GM18511 (cell line): ENCODE measurements around the gene ITGB5.

Experiments
- ATAC-seq: cut with Tn5 transposase; IDR thresholded peaks from one replicate; pipeline ENCODE4 v1.9.1; 2021; ENCODE audit warnings: mild to moderate bottlenecking, moderate library complexity; ENCODE audit not compliant: unreplicated experiment

Gene ITGB5

DNA sequence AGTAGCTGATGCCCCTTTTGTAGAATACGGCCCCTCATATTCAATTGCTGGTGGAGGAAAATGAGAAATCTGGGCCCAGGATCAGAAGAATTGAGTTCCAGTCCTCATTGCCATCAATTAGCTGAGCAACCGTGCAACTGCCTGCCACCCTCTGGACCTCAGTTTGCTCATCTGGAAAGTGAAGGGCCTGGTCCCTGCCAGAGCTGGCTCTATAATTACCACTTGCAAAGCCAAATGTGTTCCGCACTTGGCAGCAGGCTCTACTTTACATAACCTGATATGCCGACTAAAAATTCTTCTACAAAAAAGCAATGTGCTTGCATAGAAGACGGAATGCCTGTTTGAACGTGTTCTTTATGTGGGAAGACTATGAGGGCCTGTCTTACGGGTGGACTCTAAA is 8.6 kb upstream of the ITGB5 start:
- ATAC-seq, result no peak

GRCh38 chr3:124893526-124893925 is 6.4 kb upstream of the ITGB5 start:
- ATAC-seq, result no peak

DNA sequence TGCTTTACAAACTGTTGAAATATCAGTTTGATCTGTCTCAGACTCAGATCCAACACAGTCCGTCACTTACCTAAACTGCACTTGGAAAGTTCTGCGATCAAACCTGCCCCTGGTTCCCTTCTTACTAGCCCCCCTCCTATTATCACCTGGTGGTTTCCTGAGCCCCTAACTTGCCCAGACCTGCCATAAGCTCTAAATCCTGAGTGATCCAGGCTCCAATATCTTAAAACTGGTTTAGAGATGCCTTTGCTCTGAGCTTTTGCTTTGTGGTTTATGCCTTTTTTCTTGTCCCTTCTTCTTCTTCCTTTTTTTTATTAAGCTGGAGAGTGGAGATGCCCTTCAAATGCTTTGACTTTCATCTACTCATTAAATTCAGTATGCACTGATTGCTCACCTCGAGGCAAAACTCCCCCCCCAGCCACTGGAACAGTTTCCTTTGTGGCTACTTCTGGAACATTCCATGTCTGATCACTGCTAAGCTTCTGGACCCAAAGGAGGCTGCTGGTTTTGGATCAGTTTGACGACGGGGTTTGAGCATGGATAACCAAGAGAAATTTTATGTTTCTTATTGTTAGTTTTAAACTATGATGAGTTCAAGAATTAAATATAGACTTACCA is 3.5 kb upstream of the ITGB5 start:
- ATAC-seq, result no peak

DNA sequence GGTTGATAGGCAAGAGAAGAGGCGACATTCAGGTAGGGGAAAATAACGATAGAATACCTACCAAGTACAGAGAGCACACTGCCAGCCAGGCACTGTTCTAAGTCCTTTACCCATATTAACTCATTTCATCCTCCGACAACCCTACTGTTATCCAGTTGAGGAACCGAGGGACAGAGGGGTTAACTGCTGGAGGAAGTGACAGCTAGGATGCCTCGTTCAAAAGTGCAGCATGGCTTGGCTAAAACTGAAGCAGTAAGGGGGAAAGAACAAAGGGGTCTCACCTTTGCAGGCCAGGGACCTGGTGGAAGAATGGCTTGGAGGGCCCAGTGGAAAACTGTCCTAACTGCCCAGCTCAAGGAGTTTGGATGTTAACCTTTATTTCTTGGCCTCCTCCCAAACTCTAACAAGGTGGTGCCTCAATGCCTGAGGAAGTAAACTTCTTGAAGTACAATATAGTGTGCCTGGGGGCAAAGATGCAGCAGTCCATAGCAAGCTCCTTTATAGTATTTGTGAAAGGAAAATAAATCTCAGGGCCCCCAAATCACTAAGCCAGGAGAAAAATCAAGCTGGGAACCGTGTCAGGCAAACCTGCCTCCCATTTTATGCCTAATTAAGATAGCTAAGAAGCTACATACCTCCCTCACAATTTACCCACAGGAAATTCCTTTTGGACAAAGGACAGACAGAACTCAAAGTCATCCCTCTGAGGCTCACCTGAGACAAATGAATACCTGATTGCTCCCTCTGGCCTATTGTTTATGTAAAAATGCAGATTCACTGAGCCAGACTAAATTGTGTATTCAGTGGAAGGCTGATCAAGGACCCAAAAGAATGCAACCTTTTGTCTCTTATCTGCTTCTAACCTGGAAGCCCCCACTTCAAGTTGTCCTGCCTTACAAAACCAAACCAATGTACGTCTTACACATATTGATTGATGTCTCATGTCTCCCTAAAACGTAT is 1.6 kb upstream of the ITGB5 start:
- no peak for ATAC-seq

GRCh38 chr3:124887932-124888298 is 750 bp upstream of the ITGB5 start:
- ATAC-seq, result no peak

- ATAC-seq, result peak; percentile 55
Measured at GRCh38 chr3:124886168-124887056, 753 bp downstream of the ITGB5 start.

DNA sequence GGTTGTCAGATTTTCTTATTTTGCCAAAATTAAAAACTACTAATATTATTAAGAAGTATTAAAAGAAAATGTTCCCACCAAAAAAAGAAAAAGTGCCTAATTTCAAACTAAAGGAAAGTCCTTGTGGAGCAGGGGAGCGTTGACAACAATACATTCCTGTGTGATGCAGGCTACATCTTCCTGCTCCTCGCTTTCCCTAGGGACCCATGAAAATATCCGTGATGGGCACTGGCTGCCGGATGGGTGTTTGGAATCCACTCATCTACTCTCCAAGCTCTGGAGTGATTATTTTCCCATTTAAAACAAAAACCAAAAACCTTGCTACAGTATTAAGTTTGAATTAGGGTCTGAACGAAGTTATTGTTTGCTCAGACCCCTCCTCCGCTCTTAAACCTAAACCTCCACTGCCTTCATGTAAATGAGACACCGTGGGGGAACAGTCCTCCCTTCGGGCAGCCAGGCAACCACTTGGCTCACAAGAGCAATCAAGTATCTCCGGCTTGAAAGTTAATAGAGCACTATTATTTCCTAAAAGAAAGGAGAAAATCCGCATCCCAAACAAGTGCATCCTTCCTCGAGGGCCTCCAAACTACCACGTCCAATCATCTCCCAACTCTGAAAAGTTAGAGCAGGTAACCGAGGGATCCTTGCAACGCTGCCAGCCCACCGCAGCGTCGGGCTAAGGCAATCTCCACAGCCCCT is 1.5 kb downstream of the ITGB5 start:
- ATAC-seq, result no peak

- no peak for ATAC-seq
Measured at GRCh38 chr3:124884474-124885101, 2.6 kb downstream of the ITGB5 start.

- ATAC-seq, result no peak
Measured at GRCh38 chr3:124883766-124884473, 3.2 kb downstream of the ITGB5 start.

- no peak for ATAC-seq
Measured at GRCh38 chr3:124882816-124883747, 4.1 kb downstream of the ITGB5 start.

- no peak for ATAC-seq
Measured at GRCh38 chr3:124881976-124882697, 5.0 kb downstream of the ITGB5 start.

DNA sequence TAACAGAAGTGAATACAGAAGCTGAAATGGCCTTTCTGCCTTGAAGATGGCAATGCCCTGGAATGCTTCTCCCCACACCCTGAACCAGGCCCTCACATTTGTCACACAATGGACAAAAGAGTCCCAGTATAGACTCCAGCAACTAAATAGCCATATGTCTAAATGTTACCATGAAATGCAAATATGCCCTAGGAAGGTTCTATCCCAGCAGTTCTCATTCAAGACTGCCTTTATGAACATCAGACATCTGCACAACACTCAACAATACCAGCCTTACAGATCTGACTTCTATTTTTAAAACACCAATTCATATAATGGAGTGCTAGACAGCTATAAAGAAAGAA is 7.9 kb downstream of the ITGB5 start:
- ATAC-seq, result no peak

DNA sequence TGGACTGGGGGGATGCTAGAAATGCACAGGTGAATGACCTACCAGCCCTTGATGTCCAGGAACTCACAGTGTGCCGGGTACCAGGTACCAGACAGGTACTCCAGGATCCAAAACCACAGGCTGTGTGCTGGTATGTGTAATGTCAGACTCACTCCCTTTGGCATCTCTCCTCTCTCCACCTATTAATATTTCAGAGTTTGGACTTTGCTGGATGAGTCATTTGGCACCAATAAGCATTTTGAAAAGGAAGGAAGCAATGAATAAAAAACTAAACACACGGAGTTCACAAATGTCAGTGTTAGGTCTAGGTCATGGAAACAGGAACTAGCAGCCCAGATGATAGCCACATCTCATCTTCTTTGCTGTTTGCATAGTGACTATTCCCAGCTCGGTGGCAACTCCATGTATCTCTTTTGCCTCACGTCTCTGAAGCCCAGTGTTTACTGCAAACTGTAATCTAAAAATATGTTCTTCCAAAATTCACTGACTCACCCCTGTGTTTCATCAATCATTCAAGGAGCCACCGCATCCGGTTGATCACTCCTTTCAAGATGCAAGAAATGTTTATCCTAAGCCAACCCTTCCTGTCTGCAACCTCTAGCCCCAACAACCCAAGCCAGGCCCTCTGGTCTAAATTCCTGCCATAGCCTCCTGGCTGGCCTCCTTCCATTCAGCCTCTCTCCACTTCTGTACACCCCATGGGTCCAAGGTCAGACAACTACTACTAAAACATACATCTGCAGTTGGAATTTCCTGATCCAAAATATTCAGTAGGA is 8.4 kb downstream of the ITGB5 start:
- ATAC-seq, result peak; percentile 61

DNA sequence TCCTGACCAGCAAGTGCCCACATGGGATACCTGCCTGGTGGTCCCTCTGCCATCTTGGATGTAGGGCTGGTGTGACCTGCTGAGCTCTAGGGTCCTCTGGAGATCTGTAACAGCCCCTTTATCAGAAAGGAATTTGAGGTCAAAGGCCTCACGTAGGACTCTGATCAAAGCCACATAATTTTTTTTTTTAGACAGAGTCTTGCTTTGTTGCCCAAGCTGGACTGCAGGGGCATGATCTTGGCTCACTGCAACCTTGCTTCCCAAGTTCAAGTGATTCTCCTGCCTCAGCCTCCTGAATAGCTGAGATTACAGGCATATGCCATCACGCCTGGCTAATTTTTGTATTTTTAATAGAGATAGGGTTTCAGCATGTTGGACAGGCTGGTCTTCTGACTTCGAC is 9.5 kb downstream of the ITGB5 start:
- ATAC-seq, result no peak

DNA sequence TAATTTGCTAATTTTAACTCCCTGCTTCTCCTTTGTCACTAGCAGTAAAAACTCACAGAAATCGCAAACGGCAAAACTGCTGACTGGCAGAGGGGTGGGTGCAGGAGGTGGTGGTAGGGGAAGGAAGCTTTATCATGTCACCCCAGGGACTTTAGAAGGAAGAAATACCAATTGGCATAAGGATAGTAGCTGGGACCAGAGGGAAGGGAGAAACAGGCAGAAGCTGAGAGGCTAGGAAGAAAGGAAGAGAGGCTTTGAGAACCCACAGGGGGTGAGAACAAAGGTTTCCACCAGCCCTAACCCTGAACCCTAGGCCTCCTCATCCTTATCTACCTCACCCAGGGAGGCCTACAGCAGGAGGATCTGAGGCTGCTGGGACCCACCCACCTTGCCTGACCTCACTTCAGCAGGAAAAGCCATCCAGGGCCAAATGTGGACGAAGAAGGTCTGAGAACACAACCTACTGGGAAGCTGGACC is 10.7 kb downstream of the ITGB5 start:
- no peak for ATAC-seq

DNA sequence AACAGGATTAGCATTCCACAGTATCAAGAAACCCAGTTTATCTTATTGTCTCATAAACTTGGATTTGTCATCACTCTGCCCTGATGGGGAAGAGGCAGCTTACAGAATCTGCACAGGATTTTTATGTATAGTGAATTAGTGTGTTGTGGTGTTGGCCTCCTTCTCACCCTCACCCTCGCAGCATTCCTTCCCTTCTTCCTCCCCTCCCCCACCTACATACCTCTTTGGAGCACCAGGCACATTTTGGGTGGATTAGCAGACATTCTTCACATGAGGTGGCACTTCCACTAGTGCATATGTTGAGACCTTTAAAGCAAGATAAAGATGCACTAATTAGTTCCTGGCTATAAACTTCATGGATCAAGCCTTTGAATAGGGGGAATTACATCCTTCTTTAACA is 13.9 kb downstream of the ITGB5 start:
- no peak for ATAC-seq

GRCh38 chr3:124867511-124867910 is 19.7 kb downstream of the ITGB5 start:
- ATAC-seq, result no peak
